CD4-positive, CD25-positive, alpha-beta regulatory T cell (primary cell): ENCODE data around the gene PCBP3. TPM values are rescaled to one million over a fixed set of nuclear protein-coding genes. Genes with fewer than 3 reads are reported as not detected.
"Not testable (repeated sequence)": the region's sequence is repeated elsewhere in the genome, so short reads cannot be mapped to it uniquely, and the experiment has no call there.

Experiments used
- ATAC-seq, 2 donors: fragments of 150-1000 bp; cut with Tn5 transposase; one replicate each; pipeline ENCODE4 v1.10.0; 2021; ENCODE audit warnings: low read depth in 2 of 2, moderate number of reproducible peaks in 2 of 2, moderate library complexity in 1 of 2
- DNase-seq, 3 donors: peaks; one replicate each; pipeline versions ENCODE4 v3.0.0 to v3.0.0-alpha.2; 2012 to 2022; ENCODE audit warnings: mixed read lengths in 1 of 3
- H3K27ac ChIP-seq: one replicate; pipeline ENCODE4 v1.7.0; 2013; ENCODE audit warnings: mild to moderate bottlenecking, low read length; ENCODE audit not compliant: insufficient read depth, poor library complexity, severe bottlenecking
- H3K27me3 ChIP-seq: one replicate; pipeline ENCODE4 v1.7.0; 2013; ENCODE audit warnings: low read length; ENCODE audit not compliant: control insufficient read depth, insufficient read depth
- H3K36me3 ChIP-seq: one replicate; pipeline ENCODE4 v1.7.0; 2013; ENCODE audit warnings: mild to moderate bottlenecking, low read length, moderate library complexity; ENCODE audit not compliant: control insufficient read depth, insufficient read depth
- H3K4me1 ChIP-seq: 2 replicates; pipeline ENCODE4 v1.7.0; 2013; ENCODE audit warnings: mild to moderate bottlenecking, low read length; ENCODE audit not compliant: insufficient read depth, control insufficient read depth, poor library complexity, severe bottlenecking
- H3K4me3 ChIP-seq: one replicate; pipeline ENCODE4 v1.7.0; 2013; ENCODE audit warnings: low read depth, mild to moderate bottlenecking, low read length, moderate library complexity
- H3K9me3 ChIP-seq, 2 experiments: 1 replicate in 1 of 2; 2 replicates in 1 of 2; pipeline ENCODE4 v1.7.0; 2013; ENCODE audit warnings: low read length in 2 of 2, mild to moderate bottlenecking in 1 of 2, moderate library complexity in 1 of 2; ENCODE audit not compliant: control insufficient read depth in 2 of 2
- H3K27ac Mint-ChIP-seq, 3 donors: one replicate each; pipeline ENCODE4 v1.8.0; 2020 to 2022; ENCODE audit warnings: mild to moderate bottlenecking in 3 of 3, mixed read lengths in 3 of 3, moderate library complexity in 2 of 3
- H3K27me3 Mint-ChIP-seq: one replicate; pipeline ENCODE4 v1.8.0; 2022; ENCODE audit warnings: mild to moderate bottlenecking, mixed read lengths
- H3K36me3 Mint-ChIP-seq: one replicate; pipeline ENCODE4 v1.8.0; 2020; ENCODE audit warnings: mixed read lengths
- H3K4me1 Mint-ChIP-seq, 4 donors: one replicate each; pipeline ENCODE4 v1.8.0; 2020 to 2022; ENCODE audit warnings: mixed read lengths in 4 of 4, mild to moderate bottlenecking in 1 of 4
- H3K4me3 Mint-ChIP-seq, 4 donors: one replicate each; pipeline ENCODE4 v1.8.0; 2020 to 2022; ENCODE audit warnings: mild to moderate bottlenecking in 4 of 4, mixed read lengths in 4 of 4, moderate library complexity in 3 of 4
- H3K9me3 Mint-ChIP-seq, 7 donors: one replicate each; pipeline ENCODE4 v1.8.0; 2020 to 2022; ENCODE audit warnings: mixed read lengths in 7 of 7, mild to moderate bottlenecking in 3 of 7, moderate library complexity in 2 of 7
- polyA plus RNA-seq, 4 donors: library from polyadenylated mRNA; unstranded; fragments of 300-500 nt; fragmentation: Illumina TruSeq; gene quantifications; one replicate each; pipeline ENCODE4 v1.2.3, GENCODE V29; 2021
- total RNA-seq: library from RNA; stranded (reverse); gene quantifications from one replicate; pipeline ENCODE4 v1.2.3, GENCODE V29; 2022

Gene PCBP3
- total and polyA plus RNA-seq, 5 donors from 2014 or later: 0.72 to 5.3 (median 2.3) TPM

DNA sequence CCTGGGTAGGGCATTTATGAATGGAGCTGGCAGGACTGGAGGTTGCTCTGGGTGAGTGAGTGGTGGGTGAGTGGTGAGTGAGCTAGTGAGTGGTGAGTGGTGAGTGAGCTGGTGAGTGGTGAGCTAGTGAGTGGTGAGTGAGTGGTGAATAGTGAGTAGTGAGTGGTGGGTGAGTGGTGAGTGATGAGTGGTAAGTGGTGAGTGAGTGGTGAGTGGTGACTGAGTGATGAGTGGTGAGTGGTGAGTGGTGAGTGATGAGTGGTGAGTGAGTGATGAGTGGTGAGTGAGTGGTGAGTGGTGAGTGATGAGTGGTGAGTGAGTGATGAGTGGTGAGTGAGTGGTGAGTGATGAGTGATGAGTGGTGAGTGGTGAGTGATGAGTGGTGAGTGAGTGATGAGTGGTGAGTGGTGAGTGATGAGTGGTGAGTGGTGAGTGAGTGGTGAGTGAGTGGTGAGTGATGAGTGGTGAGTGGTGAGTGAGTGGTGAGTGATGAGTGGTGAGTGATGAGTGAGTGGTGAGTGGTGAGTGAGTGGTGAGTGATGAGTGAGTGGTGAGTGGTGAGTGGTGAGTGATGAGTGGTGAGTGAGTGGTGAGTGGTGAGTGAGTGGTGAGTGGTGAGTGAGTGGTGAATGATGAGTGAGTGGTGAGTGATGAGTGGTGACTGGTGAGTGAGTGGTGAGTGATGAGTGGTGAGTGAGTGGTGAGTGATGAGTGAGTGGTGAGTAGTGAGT is 170.8 kb downstream of the PCBP3 start:
- H3K4me1 ChIP-seq, ATAC-seq, H3K27me3 Mint-ChIP-seq, H3K27me3 ChIP-seq, H3K4me3 Mint-ChIP-seq, H3K36me3 ChIP-seq, H3K4me3 ChIP-seq, H3K27ac ChIP-seq, H3K27ac Mint-ChIP-seq, H3K9me3 Mint-ChIP-seq, H3K9me3 ChIP-seq, H3K36me3 Mint-ChIP-seq, DNase-seq: not testable (repeated sequence)
- peaks cover 0 to 11% (median 7%) of the 10 kb centered on the region in 4 donors for H3K4me1 Mint-ChIP-seq

DNA sequence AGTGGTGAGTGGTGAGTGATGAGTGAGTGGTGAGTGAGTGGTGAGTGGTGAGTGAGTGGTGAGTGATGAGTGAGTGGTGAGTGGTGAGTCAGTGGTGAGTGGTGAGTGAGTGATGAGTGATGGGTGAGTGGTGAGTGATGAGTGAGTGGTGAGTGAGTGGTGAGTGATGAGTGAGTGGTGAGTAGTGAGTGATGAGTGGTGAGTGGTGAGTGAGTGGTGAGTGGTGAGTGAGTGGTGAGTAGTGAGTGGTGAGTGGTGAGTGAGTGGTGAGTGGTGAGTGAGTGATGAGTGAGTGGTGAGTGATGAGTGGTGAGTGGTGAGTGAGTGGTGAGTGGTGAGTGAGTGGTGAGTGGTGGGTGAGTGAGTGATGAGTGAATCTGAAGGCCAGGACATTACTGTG is 172.3 kb downstream of the PCBP3 start:
- not testable (repeated sequence) for H3K9me3 Mint-ChIP-seq, DNase-seq, H3K27ac ChIP-seq, H3K4me1 ChIP-seq, H3K36me3 Mint-ChIP-seq, H3K9me3 ChIP-seq, ATAC-seq, H3K36me3 ChIP-seq, H3K27ac Mint-ChIP-seq, H3K27me3 ChIP-seq, H3K4me3 ChIP-seq, H3K27me3 Mint-ChIP-seq, H3K4me3 Mint-ChIP-seq
- H3K4me1 Mint-ChIP-seq: peaks cover 0 to 18% (median 12%) of the 10 kb centered on the region in 4 donors

DNA sequence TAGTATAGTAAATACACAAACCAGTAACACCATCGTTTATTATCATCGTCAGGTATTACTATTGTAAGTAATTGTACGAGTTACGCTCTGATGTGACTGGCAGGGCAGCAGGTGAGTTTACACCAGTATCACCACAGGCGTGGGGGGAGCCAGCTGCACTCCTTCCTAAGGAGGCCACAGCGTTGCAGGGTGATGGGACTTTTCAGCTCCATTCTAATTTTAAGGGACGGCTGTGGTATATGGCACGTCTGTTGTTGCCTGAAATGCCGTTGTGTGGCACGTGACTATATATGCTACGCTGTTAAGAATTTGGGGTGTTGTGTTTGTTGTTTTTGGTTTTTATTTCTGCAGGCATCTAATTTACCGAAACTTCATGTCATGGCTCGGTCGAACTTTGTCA is 173.3 kb downstream of the PCBP3 start:
- peaks cover 0 to 19% (median 13%) of the 10 kb centered on the region in 4 donors for H3K4me1 Mint-ChIP-seq
- Histone ChIP-seq H3K4me3 (no peak overlapping the region), H3K4me1 (peaks cover 9% of the 10 kb centered on the region), H3K9me3 (no peaks in the 10 kb centered on the region), H3K27ac (no peak overlapping the region), H3K27me3 (no peaks in the 10 kb centered on the region), H3K36me3 (no peaks in the 10 kb centered on the region)
- no peaks in the 10 kb centered on the region for H3K36me3 Mint-ChIP-seq
- no peak overlapping the region for H3K4me3 Mint-ChIP-seq
- H3K9me3 Mint-ChIP-seq: no peaks in the 10 kb centered on the region
- no peak overlapping the region for H3K27ac Mint-ChIP-seq
- DNase-seq (no peak), ATAC-seq (no peak)
- no peaks in the 10 kb centered on the region for H3K27me3 Mint-ChIP-seq

DNA sequence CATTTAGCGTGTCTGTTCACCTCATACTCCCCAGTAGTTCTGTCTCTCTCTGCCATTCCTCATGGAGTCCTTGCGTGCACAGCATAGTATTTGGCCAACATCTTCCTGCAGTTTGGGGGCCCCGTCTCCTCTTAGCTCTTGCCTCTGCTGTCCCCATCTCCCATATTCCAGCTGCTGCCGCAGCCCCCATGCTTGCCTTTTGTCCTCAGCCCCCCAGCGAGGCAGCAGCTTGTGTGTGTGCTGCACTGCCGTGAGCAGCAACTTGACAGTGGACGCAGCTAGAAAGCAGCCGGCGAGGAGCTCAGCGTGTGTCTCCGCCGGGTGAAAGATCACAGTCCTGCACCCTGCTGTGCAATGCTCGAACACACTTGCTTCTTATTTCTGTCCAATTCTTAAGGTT is 173.8 kb downstream of the PCBP3 start:
- no peaks in the 10 kb centered on the region for H3K9me3 Mint-ChIP-seq
- DNase-seq (no peak), ATAC-seq (no peak)
- H3K4me3 Mint-ChIP-seq: no peak overlapping the region
- no peaks in the 10 kb centered on the region for H3K27me3 ChIP-seq
- H3K9me3 ChIP-seq: no peaks in the 10 kb centered on the region
- H3K4me3 ChIP-seq: no peak overlapping the region
- H3K27ac Mint-ChIP-seq: no peak overlapping the region
- no peaks in the 10 kb centered on the region for H3K36me3 Mint-ChIP-seq
- peaks cover 9% of the 10 kb centered on the region for H3K4me1 ChIP-seq
- no peak overlapping the region for H3K27ac ChIP-seq
- H3K4me1 Mint-ChIP-seq: peaks cover 0 to 19% (median 13%) of the 10 kb centered on the region in 4 donors
- H3K27me3 Mint-ChIP-seq: no peaks in the 10 kb centered on the region
- no peaks in the 10 kb centered on the region for H3K36me3 ChIP-seq

DNA sequence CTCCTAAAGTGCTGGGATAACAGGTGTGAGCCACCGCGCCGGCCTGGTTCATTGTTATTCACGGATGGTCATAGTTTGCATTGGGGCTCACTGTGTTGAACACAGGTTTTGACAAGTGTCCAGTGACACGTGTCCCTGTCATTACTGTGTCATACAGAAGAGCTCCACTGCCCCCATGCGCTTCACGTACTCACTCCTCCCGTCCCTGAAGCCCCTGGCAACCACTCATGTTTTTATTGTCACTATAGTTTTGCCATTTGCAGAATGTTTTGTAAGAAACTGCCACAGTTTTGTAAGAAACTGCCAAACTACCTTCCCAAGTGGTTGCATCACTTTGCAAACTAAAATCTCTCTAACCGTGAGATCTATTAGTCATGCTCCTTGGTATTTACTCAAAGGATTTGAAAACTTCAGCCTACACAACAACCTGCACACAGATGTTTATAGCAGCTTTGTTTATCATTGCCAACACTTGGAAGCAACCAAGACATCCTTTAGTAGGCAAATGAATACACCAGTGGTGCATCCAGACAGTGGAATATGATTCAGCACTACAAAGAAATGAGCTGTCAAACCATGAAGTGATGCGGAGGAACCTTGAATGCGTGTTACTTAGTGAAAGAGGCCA is 174.9 kb downstream of the PCBP3 start:
- peaks cover 0 to 19% (median 13%) of the 10 kb centered on the region in 4 donors for H3K4me1 Mint-ChIP-seq
- Histone ChIP-seq H3K36me3 (no peaks in the 10 kb centered on the region), H3K27me3 (no peaks in the 10 kb centered on the region), H3K9me3 (no peaks in the 10 kb centered on the region), H3K4me3 (no peak overlapping the region), H3K27ac (no peak overlapping the region), H3K4me1 (peaks cover 9% of the 10 kb centered on the region)
- ATAC-seq (no peak), DNase-seq (peak in 1 of 3 donors; percentile 20)
- peak overlapping the region in 1 of 4 donors; percentile 22 for H3K4me3 Mint-ChIP-seq
- no peaks in the 10 kb centered on the region for H3K27me3 Mint-ChIP-seq
- no peaks in the 10 kb centered on the region for H3K36me3 Mint-ChIP-seq
- H3K27ac Mint-ChIP-seq: peak overlapping the region; percentile 37 to 74 (median 55)
- no peaks in the 10 kb centered on the region for H3K9me3 Mint-ChIP-seq

DNA sequence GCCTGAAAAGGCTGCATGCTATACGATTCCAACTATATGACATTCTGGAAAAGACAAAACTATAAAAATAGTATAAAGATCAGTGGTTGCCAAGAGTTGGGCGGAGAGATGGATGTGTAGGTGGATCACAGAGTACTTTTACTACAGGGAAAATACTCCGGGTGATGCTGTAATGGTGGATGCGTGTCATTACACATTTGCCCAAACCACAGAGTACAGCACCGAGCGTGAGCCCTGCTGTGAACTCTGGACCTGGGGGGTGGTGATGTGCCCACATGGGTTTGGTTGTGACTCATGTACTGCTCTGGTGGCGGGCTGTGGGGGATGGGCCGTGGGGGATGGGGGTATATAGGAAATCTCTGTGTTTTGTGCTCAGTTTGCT is 175.4 kb downstream of the PCBP3 start:
- peak overlapping the region in 2 of 3 donors; percentile 37 to 55 for H3K27ac Mint-ChIP-seq
- no peak overlapping the region for H3K4me3 ChIP-seq
- H3K4me1 ChIP-seq: peaks cover 9% of the 10 kb centered on the region
- no peaks in the 10 kb centered on the region for H3K36me3 Mint-ChIP-seq
- no peaks in the 10 kb centered on the region for H3K36me3 ChIP-seq
- H3K9me3 Mint-ChIP-seq: no peaks in the 10 kb centered on the region
- H3K4me3 Mint-ChIP-seq: peak overlapping the region in 1 of 4 donors; percentile 22
- peak; percentile 77 to 82 for ATAC-seq
- H3K27me3 ChIP-seq: no peaks in the 10 kb centered on the region
- peak in 2 of 3 donors; percentile 10 to 57 for DNase-seq
- H3K4me1 Mint-ChIP-seq: peaks cover 0 to 19% (median 13%) of the 10 kb centered on the region in 4 donors
- H3K27me3 Mint-ChIP-seq: no peaks in the 10 kb centered on the region
- H3K9me3 ChIP-seq: no peaks in the 10 kb centered on the region
- H3K27ac ChIP-seq: no peak overlapping the region

DNA sequence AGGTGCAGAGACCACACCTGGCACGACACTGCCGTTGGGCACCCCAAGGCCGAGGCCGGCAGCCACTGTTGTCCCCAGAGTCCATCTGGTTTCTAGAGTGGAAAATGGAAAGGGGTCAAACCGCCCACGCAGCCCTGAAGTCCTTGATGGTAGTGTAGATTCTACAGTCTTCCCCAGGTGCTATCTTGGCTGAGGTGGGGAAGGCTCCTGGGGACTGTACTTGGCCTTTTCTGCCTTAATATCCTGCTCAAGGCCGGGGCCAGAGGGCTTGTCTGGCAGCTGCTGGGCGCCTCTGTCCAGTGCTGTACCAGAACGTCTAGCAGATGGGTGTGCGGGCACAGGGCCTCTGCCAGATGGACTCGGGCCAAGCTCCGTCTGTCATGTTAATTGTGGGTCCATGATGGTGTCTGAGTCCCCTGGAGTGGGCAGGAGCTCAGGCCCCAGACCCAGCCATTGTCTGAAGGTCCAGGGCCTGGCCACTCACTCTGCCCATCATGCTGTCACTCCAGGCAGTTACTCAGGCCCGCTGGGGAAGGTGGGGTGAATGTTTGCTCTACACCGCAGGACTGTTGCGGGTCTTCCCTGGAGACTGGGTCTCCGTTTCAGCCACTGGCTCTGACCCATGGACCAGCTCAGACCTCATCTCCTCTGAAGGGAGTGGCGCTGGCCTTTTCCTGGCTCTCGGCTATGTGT is 176.1 kb downstream of the PCBP3 start:
- Mint-ChIP-seq H3K27me3 (no peaks in the 10 kb centered on the region), H3K36me3 (no peaks in the 10 kb centered on the region), H3K4me1 (peaks cover 0 to 19% (median 13%) of the 10 kb centered on the region in 4 donors), H3K4me3 (no peak overlapping the region), H3K27ac (no peak overlapping the region), H3K9me3 (no peaks in the 10 kb centered on the region)
- H3K36me3 ChIP-seq: no peaks in the 10 kb centered on the region
- H3K27me3 ChIP-seq: no peaks in the 10 kb centered on the region
- no peaks in the 10 kb centered on the region for H3K9me3 ChIP-seq
- H3K27ac ChIP-seq: no peak overlapping the region
- H3K4me1 ChIP-seq: peaks cover 9% of the 10 kb centered on the region
- no peak overlapping the region for H3K4me3 ChIP-seq
- DNase-seq: no peak
- no peak for ATAC-seq
